ENCODE results near the gene MXRA8. TPM values are rescaled to one million over a fixed set of nuclear protein-coding genes. Genes with fewer than 3 reads are reported as not detected.

MXRA8 gene
- total and polyA plus RNA-seq, 9 of the 15 experiments (the other 6 are each of a cell fraction or from before 2014, with no cell fraction given) = 0.66 to 11.3 (median 6.3) TPM

DNA sequence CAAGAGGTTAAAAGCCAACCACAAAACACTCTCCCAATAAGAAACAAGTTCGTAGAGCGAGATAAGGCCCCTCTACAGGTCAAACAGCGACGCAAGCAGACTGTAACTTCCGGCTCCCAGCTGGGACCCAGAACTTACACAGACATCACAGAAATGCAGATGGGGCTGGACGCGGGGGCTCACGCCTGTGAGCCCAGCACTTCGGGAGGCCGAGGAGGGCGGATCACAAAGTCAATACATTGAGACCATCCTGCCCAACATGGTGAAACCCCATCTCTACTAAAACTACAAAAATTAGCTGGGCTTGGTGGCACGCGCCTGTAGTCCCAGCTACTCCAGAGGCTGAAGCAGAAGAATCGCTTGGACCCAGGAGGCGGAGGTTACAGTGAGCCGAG is 29.7 kb upstream of the MXRA8 start:
- intact Hi-C loops (cut with micrococcal nuclease) (no loop called here), in situ Hi-C loops (cut with MboI) (no loop called here)
- no TSS peak for BruUV-seq (replicated peaks)
- FAIRE-seq (no peak), ATAC-seq (no peak), DNase-seq (ENCODE audit: extremely low read depth in 1 of 4, low spot score in 3 of 4) (no peak)
- Histone ChIP-seq H3K36me3 (ENCODE audit: control insufficient read depth, insufficient read depth, low read length) (peaks cover 78% of the 10 kb centered on the region), H3K9me1 (ENCODE audit: control insufficient read depth, insufficient read depth, low read length) (no peaks in the 10 kb centered on the region), H3K4me1 (replicated peaks in 1 of 2; ENCODE audit: control insufficient read depth in 2 of 2, insufficient read depth in 2 of 2, low read length in 2 of 2) (peaks cover 6 to 12% of the 10 kb centered on the region in 2 experiments; a peak in 4 of 5 replicates), H3K4me2 (ENCODE audit: insufficient read depth, low read length) (no peak overlapping the region), H3K4me3 (no peak overlapping the region), H2AFZ (ENCODE audit: low read depth, low read length) (no peak overlapping the region), H3K27me3 (ENCODE audit: control insufficient read depth in 2 of 2, insufficient read depth in 2 of 2, low read length in 2 of 2) (no peaks in the 10 kb centered on the region), H4K20me1 (replicated peaks; ENCODE audit: control insufficient read depth, insufficient read depth, low read length) (no peaks in the 10 kb centered on the region), H3K9ac (ENCODE audit: insufficient read depth in 1 of 2, low read depth in 2 of 2, low read length in 2 of 2) (no peak overlapping the region), H3K27ac (ENCODE audit: extremely low read depth, low read depth, low read length) (no peak overlapping the region), H3K79me2 (ENCODE audit: control insufficient read depth, insufficient read depth, low read length) (peaks cover 10% of the 10 kb centered on the region; the same call in 1 of the 3 replicates), H3K9me3 (replicated peaks; ENCODE audit: control insufficient read depth, insufficient read depth, low read depth, low read length) (no peaks in the 10 kb centered on the region)
- ChIA-PET CTCF (ENCODE audit: low intra/inter-chr PET ratio) (no interaction called here), POLR2A (interaction anchor here (0.6 to 7.1 kb wide), 4 partner anchors 9 to 51 kb away, joined by 3 to 58 read pairs (median 28); partner anchors contain the start of genes AURKAIP1 and CCNL2)
- WGBS (ENCODE audit: insufficient coverage, low coverage, missing lambda C conversion rate) = 94% methylated on average over 16 of the region's 16 CpGs
- TF ChIP-seq MCM2 (IDR thresholded peaks at IDR 0.05; ENCODE audit: low read depth) (no peak), HMGN3 (IDR thresholded peaks at IDR 0.05; ENCODE audit: borderline replicate concordance, extremely low read depth, insufficient read length, low read depth, low read length) (no peak), CEBPG (CRISPR knock-in tag; IDR thresholded peaks at IDR 0.05) (0 out of 2 replicates have a peak, but pooled peaks have one; percentile 35), CEBPG (tag; conservative IDR thresholded peaks at IDR 0.05 in 1 of 2, IDR thresholded peaks at IDR 0.05 in 1 of 2) (no peak), ZBTB26 (CRISPR knock-in tag; IDR thresholded peaks at IDR 0.05) (no peak), GABPA (tag; conservative IDR thresholded peaks at IDR 0.05; ENCODE audit: low read depth) (no peak), ZNF644 (tag; IDR thresholded peaks at IDR 0.05; ENCODE audit: low read depth) (no peak), PPARD (CRISPR knock-in tag; IDR thresholded peaks at IDR 0.05) (no peak)
